GM19463 (cell line): ENCODE results near the gene WWTR1.

Experiments used
- ATAC-seq: cut with Tn5 transposase; IDR thresholded peaks from one replicate; pipeline ENCODE4 v1.9.1; 2021; ENCODE audit warnings: mild to moderate bottlenecking, moderate library complexity; ENCODE audit not compliant: unreplicated experiment

The WWTR1 gene

DNA sequence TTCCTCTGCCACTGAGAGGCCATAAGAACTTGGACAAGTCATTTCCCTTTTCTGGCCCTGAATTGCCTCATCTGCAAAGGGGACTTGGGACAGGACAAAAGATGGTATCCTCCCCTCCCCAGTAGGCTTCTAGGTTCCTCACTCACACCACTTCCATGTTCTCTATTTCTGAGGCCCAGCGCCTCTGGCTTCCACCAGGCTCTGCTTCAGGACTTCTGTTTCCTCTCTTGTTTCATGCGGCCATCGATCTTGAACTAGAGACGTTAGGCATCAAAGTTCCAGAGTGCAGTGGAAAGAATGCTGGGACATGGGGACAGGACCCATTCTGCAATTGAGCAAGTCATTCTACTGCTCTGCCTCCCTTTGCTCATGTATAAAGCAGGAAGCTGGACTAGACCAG lies 181.6 kb downstream of the WWTR1 start:
- no peak for ATAC-seq

GRCh38 chr3:149475451-149476060 lies 182.3 kb downstream of the WWTR1 start:
- no peak for ATAC-seq

GRCh38 chr3:149474250-149474817 lies 183.5 kb downstream of the WWTR1 start, which contains the start of gene TM4SF4:
Gene TM4SF4 (plus strand): TSS chr3:149474697. CDS start chr3:149474878, 181 bp downstream.
- no peak for ATAC-seq

GRCh38 chr3:149473357-149474249 lies 184.2 kb downstream of the WWTR1 start:
- ATAC-seq = no peak

DNA sequence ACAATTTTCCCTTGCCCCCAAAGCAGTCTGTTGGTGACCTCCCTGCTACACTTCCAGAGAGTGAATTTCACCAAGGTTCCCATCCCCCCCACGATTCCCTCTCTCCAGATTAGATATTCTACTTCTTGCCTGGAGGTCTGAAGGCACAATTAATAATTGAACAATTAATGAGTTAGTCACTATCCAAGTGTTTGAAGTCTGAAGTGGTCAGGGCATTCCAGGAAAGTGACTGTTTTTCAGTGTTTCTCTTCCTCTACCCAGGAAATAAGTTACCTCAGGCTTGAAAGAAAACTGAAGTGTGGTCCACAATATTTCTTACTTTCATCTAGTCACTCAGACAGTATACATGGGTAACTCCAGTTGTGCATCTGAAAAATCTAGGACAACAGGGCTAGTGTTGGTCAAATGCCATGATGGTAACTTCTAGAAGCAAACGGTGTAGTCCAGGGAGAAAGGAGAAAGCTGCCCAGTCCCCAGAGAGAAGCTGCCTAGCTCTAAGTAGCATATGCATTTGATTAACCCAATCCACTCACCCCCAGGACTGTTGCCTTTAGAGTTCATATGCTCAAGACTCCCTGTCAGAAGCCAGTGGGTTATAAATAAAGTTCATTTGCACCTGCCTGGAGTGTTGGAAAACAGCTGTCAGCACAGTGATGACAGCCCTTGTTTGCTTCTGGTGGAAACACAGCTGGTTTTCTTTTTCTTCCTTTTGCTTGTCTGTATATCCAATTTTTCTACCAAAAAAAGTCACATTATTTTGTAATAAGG lies 185.6 kb downstream of the WWTR1 start:
- no peak for ATAC-seq

DNA sequence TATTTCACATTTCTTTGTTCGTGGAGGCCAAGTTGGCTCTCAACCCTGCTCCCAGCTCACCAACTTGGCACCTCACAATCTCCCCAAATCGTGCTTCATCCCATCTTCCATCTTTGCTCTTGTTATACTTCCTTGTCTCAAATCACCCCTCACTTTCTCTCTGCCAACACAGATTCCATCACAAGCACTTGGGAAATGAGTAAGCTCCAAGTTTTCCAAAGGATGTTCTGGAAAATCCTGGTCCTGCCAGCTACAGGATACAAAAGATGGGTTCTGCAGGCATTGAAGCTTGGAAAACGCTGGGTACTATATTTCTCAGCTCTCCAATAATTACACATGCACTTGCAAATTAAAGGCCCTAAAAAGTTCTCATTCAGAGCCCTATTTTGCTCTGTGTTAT lies 187.4 kb downstream of the WWTR1 start:
- ATAC-seq = no peak

GRCh38 chr3:149468504-149469212 lies 189.2 kb downstream of the WWTR1 start:
- peak; percentile 94 for ATAC-seq
